OCI-LY7 (cell line): ENCODE measurements around the gene RBPMS2.

Source experiments
- EZH2phosphoT487 ChIP-seq: fragments of 200-600 bp; sonication (generic); IDR thresholded peaks from 2 replicates; pipeline ENCODE4 v1.6.1; 2018; ENCODE audit warnings: low read depth, borderline replicate concordance, mild to moderate bottlenecking, mixed run types, antibody characterized with exemption, low read length, moderate library complexity, mixed read lengths
- TF ChIP-seq, protein P1 (sequence below): fragments of 200-600 bp; sonication (generic); conservative IDR thresholded peaks from 2 replicates; pipeline ENCODE4 v1.5.1; 2014; ENCODE audit warnings: mild to moderate bottlenecking, antibody characterized with exemption, low read length, moderate library complexity, mixed read lengths

DNA sequence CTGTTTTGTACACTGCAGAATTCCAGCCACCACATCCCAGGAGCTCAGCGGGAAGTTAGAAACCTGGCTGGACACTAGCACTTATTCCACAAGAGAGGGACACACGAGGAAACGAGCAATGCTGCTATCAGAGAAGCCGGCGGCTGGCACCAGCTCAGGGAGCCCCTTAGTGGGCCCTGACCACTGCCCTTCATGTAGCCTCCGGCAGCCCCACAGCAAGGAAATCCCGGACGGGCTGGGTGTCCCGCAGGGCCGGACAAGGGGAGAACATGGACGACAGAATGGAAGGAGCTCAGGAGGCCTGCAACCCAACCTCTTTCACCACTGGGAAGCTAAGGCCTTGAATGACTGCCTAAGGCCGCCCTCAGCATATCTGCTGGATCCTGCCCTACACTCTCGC lies 32.5 kb downstream of the RBPMS2 start:
- TF ChIP-seq, protein P1, sequence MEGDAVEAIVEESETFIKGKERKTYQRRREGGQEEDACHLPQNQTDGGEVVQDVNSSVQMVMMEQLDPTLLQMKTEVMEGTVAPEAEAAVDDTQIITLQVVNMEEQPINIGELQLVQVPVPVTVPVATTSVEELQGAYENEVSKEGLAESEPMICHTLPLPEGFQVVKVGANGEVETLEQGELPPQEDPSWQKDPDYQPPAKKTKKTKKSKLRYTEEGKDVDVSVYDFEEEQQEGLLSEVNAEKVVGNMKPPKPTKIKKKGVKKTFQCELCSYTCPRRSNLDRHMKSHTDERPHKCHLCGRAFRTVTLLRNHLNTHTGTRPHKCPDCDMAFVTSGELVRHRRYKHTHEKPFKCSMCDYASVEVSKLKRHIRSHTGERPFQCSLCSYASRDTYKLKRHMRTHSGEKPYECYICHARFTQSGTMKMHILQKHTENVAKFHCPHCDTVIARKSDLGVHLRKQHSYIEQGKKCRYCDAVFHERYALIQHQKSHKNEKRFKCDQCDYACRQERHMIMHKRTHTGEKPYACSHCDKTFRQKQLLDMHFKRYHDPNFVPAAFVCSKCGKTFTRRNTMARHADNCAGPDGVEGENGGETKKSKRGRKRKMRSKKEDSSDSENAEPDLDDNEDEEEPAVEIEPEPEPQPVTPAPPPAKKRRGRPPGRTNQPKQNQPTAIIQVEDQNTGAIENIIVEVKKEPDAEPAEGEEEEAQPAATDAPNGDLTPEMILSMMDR: no peak
- TF ChIP-seq EZH2phosphoT487: no peak
